Stimulated activated CD4-positive, alpha-beta T cell treated with anti-CD3 and anti-CD28 coated beads, Interleukin-1b, Interleukin-23, amount 100 ng/mL, for 24 hours (primary cell): Measurements from ENCODE around the gene ARAF.
"Not testable (repeated sequence)": the region's sequence is repeated elsewhere in the genome, so short reads cannot be mapped to it uniquely, and the experiment has no call there.

Source experiments
- DNase-seq, 4 experiments: peaks; one replicate each; pipeline ENCODE4 v3.0.0-alpha.2; 2020; ENCODE audit warnings: low read depth in 4 of 4, low spot score in 1 of 4

ARAF gene

GRCh38 chrX:47584714-47585113 is 23.7 kb downstream of the ARAF start:
- DNase-seq, result no peak

GRCh38 chrX:47585273-47585672 is 24.3 kb downstream of the ARAF start:
- DNase-seq, result no peak

- no peak for DNase-seq
These were observed 25.2 kb downstream of the ARAF start for GRCh38 chrX:47586043-47586787.

GRCh38 chrX:47587091-47587891 is 26.3 kb downstream of the ARAF start:
- no peak for DNase-seq

- no peak for DNase-seq
These were observed 27.1 kb downstream of the ARAF start for GRCh38 chrX:47587906-47588735.

GRCh38 chrX:47590984-47591383 is 30.0 kb downstream of the ARAF start:
- DNase-seq, result no peak

- no peak for DNase-seq
These were observed 32.5 kb downstream of the ARAF start for GRCh38 chrX:47593522-47593921.

GRCh38 chrX:47595716-47596251 is 34.8 kb downstream of the ARAF start:
- DNase-seq, result no peak

- no peak for DNase-seq
These were observed 35.3 kb downstream of the ARAF start for GRCh38 chrX:47596256-47596655.

- DNase-seq, result no peak
These were observed 36.2 kb downstream of the ARAF start for GRCh38 chrX:47597222-47597621.

- DNase-seq, result not testable (repeated sequence)
These were observed 42.1 kb downstream of the ARAF start for GRCh38 chrX:47603125-47603524.

- no peak for DNase-seq
These were observed 44.0 kb downstream of the ARAF start for GRCh38 chrX:47605024-47605423.

- DNase-seq, result no peak
These were observed 46.1 kb downstream of the ARAF start for GRCh38 chrX:47607091-47607490.

- no peak for DNase-seq
These were observed 47.3 kb downstream of the ARAF start for GRCh38 chrX:47608130-47608810.

- no peak for DNase-seq
These were observed 49.5 kb downstream of the ARAF start for GRCh38 chrX:47610511-47610910.

- no peak for DNase-seq
These were observed 50.5 kb downstream of the ARAF start for GRCh38 chrX:47611489-47611888.

- DNase-seq, result no peak
These were observed 50.9 kb downstream of the ARAF start for GRCh38 chrX:47611926-47612325.

- no peak for DNase-seq
These were observed 51.4 kb downstream of the ARAF start for GRCh38 chrX:47612418-47612817.

GRCh38 chrX:47613082-47613481 is 52.1 kb downstream of the ARAF start:
- DNase-seq, result no peak

GRCh38 chrX:47614618-47615017 is 53.6 kb downstream of the ARAF start:
- DNase-seq, result no peak
